ENCODE measurements around the gene SGSM2.

Gene SGSM2

DNA sequence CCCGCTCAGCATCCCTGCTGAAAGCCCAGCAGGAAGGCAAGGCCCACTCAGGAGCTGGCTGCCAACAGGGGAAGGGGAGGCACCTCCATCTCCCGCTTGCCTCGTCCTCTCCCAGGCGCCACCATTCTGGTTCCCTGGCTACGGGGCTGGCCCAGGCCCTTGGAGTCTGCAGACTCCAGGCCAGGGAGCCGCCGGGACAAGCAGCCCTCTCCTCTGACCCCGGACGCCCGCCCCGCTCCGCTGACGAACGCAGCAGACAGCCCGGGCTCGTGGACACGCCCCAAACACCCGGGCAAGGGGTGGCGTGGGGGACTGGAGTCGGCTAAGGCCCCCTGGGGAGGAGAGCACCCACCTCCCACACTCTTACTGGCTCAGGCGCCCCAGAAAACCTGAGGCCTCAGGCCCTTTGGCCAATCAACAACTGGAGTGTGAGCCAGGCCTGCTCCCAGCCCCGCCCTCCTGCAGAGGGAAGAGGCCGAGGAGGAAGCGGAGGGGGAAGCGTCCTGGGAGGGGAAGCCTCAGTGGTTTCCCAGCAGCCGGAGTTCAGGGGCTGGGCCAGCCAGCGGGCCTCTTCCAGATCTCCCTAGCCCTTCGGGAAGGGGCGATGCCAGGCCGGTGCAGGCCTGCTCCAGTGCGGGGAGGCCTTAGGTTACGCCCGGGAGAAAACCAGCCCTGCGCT lies 59.4 kb downstream of the SGSM2 start:
- H3K4me3 ChIP-seq (replicated peaks; ENCODE audit: insufficient read depth, low read length) = peak overlapping the region; percentile 31
- DNase-seq (ENCODE audit: low read depth in 1 of 2, low spot score in 1 of 2) = peak; percentile 84 to 88
- TF ChIP-seq SPI1 (IDR thresholded peaks at IDR 0.05; ENCODE audit: borderline replicate concordance, low read depth) = peak; percentile 60; the same call in 1 of the 2 replicates
- TF ChIP-seq, protein P1, sequence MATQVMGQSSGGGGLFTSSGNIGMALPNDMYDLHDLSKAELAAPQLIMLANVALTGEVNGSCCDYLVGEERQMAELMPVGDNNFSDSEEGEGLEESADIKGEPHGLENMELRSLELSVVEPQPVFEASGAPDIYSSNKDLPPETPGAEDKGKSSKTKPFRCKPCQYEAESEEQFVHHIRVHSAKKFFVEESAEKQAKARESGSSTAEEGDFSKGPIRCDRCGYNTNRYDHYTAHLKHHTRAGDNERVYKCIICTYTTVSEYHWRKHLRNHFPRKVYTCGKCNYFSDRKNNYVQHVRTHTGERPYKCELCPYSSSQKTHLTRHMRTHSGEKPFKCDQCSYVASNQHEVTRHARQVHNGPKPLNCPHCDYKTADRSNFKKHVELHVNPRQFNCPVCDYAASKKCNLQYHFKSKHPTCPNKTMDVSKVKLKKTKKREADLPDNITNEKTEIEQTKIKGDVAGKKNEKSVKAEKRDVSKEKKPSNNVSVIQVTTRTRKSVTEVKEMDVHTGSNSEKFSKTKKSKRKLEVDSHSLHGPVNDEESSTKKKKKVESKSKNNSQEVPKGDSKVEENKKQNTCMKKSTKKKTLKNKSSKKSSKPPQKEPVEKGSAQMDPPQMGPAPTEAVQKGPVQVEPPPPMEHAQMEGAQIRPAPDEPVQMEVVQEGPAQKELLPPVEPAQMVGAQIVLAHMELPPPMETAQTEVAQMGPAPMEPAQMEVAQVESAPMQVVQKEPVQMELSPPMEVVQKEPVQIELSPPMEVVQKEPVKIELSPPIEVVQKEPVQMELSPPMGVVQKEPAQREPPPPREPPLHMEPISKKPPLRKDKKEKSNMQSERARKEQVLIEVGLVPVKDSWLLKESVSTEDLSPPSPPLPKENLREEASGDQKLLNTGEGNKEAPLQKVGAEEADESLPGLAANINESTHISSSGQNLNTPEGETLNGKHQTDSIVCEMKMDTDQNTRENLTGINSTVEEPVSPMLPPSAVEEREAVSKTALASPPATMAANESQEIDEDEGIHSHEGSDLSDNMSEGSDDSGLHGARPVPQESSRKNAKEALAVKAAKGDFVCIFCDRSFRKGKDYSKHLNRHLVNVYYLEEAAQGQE (IDR thresholded peaks at IDR 0.05; ENCODE audit: insufficient replicate concordance, low read depth) = no peak
- no peak for TF ChIP-seq POLR2AphosphoS5 (IDR thresholded peaks at IDR 0.05; ENCODE audit: low read depth)
- TF ChIP-seq, protein P2, sequence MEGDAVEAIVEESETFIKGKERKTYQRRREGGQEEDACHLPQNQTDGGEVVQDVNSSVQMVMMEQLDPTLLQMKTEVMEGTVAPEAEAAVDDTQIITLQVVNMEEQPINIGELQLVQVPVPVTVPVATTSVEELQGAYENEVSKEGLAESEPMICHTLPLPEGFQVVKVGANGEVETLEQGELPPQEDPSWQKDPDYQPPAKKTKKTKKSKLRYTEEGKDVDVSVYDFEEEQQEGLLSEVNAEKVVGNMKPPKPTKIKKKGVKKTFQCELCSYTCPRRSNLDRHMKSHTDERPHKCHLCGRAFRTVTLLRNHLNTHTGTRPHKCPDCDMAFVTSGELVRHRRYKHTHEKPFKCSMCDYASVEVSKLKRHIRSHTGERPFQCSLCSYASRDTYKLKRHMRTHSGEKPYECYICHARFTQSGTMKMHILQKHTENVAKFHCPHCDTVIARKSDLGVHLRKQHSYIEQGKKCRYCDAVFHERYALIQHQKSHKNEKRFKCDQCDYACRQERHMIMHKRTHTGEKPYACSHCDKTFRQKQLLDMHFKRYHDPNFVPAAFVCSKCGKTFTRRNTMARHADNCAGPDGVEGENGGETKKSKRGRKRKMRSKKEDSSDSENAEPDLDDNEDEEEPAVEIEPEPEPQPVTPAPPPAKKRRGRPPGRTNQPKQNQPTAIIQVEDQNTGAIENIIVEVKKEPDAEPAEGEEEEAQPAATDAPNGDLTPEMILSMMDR (IDR thresholded peaks at IDR 0.05; ENCODE audit: insufficient read depth, low read length) = no peak
- TF ChIP-seq GABPA (IDR thresholded peaks at IDR 0.05; ENCODE audit: low read depth) = no peak
- H3K27ac ChIP-seq (replicated peaks) = peak overlapping the region; percentile 69
- H3K27me3 ChIP-seq (ENCODE audit: insufficient read depth, poor library complexity, severe bottlenecking) = no peaks in the 10 kb centered on the region

DNA sequence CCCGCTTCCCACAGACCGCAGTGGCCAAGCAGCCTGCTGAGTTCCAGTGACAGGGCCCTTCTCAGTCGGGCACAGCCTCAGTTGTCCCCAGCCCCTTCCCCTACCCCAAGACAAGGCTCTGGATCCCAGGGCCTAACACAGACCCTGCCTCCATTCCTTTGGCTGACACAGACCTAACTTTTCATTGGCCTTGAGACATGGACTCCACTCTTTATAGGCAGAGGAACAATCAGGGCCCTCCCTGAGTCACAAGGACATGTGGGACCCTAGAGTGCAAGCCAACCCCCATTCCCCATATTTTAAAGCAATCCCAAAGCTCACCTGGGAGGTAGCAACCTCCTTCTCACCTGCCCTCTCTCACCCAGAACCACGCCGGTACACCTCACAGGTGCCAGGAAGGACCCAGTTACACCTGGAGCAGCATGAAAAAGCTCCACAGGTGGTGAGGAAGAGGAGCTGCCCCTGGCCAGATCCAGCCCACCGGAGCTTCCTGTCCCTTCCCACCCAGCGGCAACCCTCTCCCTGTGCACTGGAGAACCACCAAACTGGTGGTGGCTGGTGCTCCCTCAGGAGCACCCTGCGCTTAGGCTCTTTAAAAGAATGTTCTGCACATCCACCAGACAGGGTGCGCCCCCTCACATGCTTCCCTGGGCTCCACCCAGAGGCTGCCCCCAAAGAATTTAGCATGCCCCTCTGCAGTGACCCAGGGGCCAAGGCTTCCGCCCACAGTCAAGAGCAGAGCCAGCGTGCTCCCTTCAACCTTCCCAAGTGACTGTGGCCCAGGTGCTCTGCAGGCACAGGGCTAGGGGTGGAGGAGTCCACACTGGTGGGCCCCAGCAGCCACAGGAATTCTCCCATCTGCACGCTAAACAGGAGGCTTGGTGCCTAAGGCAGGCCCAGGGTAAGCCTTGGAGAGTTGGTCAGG lies 60.2 kb downstream of the SGSM2 start:
- H3K27me3 ChIP-seq (ENCODE audit: insufficient read depth, poor library complexity, severe bottlenecking) = no peaks in the 10 kb centered on the region
- H3K4me3 ChIP-seq (replicated peaks; ENCODE audit: insufficient read depth, low read length) = peak overlapping the region; percentile 31
- H3K27ac ChIP-seq (replicated peaks) = peak overlapping the region; percentile 93
- TF ChIP-seq, protein P2 (IDR thresholded peaks at IDR 0.05; ENCODE audit: insufficient read depth, low read length) = no peak
- no peak for TF ChIP-seq SPI1 (IDR thresholded peaks at IDR 0.05; ENCODE audit: borderline replicate concordance, low read depth)
- no peak for TF ChIP-seq GABPA (IDR thresholded peaks at IDR 0.05; ENCODE audit: low read depth)
- TF ChIP-seq, protein P1 (IDR thresholded peaks at IDR 0.05; ENCODE audit: insufficient replicate concordance, low read depth) = no peak
- no peak for TF ChIP-seq POLR2AphosphoS5 (IDR thresholded peaks at IDR 0.05; ENCODE audit: low read depth)
- DNase-seq (ENCODE audit: low read depth in 1 of 2, low spot score in 1 of 2) = no peak

DNA sequence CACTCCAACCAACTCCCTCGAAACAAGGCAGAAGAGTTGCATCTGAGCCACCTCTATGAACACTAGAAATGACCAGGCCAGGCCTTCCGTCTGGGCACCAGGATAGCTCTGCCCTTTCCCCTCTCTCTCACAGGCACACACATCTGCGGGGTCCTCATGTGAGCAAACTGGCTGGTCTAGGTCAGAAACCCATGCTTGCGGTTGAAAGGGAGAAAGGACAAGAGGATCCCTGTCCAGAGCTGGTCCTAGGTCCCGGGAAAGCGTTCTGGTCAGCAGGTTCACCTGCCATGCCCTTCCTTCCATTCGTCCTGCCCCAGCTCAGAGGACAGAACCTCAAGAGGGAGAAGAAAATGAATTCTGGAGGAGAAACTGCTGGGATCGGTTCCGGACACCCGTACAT lies 60.9 kb downstream of the SGSM2 start:
- TF ChIP-seq, protein P1 (IDR thresholded peaks at IDR 0.05; ENCODE audit: insufficient replicate concordance, low read depth) = no peak
- TF ChIP-seq POLR2AphosphoS5 (IDR thresholded peaks at IDR 0.05; ENCODE audit: low read depth) (no peak), SPI1 (IDR thresholded peaks at IDR 0.05; ENCODE audit: borderline replicate concordance, low read depth) (no peak), GABPA (IDR thresholded peaks at IDR 0.05; ENCODE audit: low read depth) (no peak)
- TF ChIP-seq, protein P2 (IDR thresholded peaks at IDR 0.05; ENCODE audit: insufficient read depth, low read length) = no peak
- no peak for DNase-seq (ENCODE audit: low read depth in 1 of 2, low spot score in 1 of 2)
- H3K27me3 ChIP-seq (ENCODE audit: insufficient read depth, poor library complexity, severe bottlenecking) = no peaks in the 10 kb centered on the region
- peak overlapping the region; percentile 29; the same call in 1 of the 2 replicates for H3K4me3 ChIP-seq (replicated peaks; ENCODE audit: insufficient read depth, low read length)
- peak overlapping the region; percentile 93 for H3K27ac ChIP-seq (replicated peaks)
